HG02642 (cell line): Measurements from ENCODE around the gene KCNMA1.
"Not testable (repeated sequence)": the region's sequence is repeated elsewhere in the genome, so short reads cannot be mapped to it uniquely, and the experiment has no call there.

Source experiments
- ATAC-seq: cut with Tn5 transposase; IDR thresholded peaks from one replicate; pipeline ENCODE4 v1.9.1; 2021; ENCODE audit warnings: mild to moderate bottlenecking; ENCODE audit not compliant: unreplicated experiment, poor library complexity

KCNMA1 gene

GRCh38 chr10:77363210-77363609 lies 274.4 kb downstream of the KCNMA1 start:
- no peak for ATAC-seq

DNA sequence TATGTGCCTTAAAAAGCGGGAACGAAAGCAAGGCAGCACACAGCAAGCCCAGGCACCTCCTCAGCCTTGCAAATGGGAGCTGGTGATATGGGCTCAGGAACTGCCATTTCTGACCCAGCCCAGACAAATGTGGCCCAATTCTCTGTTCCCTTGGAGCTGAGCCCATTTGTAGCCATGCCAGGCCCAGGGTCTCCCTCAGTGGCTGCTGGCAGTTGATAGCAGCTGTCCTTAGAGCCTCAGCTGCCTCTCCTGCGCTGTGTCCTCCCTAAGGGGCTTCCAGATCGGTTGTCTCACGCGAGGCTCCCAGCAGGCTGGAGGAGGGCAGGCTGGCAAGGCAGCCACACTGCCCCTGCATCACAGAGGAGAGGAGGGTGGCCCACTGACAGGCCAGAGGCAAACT lies 275.8 kb downstream of the KCNMA1 start:
- no peak for ATAC-seq

DNA sequence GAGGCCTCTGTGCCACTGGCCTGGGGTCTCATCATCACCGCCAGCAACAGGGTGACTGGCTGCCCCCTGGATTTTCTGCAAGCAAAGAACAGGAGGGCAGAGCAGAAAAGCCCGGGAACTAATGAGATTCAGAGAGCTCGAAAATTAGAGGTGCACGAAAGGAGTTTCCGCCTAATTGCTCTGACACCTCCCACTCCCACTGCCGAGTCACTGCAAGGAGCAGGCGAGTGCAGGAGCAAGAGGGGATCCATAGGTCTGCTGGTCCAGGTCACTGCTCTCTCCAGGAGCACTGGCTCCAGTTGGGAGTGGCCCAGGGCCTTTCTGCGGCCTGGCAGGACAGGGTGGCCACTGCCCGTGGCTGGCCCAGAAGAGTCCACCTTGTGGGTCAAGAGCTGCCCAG lies 276.2 kb downstream of the KCNMA1 start:
- no peak for ATAC-seq

GRCh38 chr10:77360835-77361234 lies 276.8 kb downstream of the KCNMA1 start:
- no peak for ATAC-seq

- ATAC-seq, result no peak
Observed at GRCh38 chr10:77359950-77360520, 277.6 kb downstream of the KCNMA1 start.

GRCh38 chr10:77359287-77359691 lies 278.3 kb downstream of the KCNMA1 start:
- ATAC-seq, result no peak

- ATAC-seq, result no peak
Observed at GRCh38 chr10:77358656-77359055, 279.0 kb downstream of the KCNMA1 start.

DNA sequence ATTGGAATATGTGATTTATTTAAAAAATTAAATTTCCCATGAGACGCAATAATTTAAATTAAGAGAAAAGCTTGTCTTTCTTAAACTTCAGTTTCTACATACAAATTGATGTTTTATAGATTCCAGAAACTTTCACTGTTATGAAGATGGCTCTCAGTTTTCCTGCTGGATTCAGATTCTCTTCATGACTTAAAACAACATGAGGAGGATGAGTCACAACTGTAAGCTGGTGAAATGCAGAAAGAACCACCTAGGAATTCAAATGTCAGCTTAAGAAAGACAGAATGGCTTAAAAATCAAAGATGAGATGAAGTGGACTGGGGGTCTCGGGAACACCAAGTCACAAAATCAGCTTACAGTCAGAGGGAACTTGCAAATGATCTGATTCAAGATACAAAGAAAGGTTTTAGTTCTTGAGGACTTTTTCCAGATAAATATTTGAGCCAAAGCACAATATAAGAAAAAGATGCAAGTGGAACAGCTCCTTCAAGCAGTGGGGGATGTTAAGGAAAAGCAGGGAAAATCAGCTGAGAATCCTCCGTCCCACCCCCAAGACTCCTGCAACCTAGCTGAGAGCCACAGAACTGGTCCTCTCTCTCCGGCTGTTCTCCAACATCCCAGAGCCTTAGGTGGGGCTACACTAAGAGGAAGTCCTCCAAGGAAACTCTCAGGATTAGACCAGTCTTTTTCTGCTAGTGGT lies 279.8 kb downstream of the KCNMA1 start:
- ATAC-seq, result no peak

- ATAC-seq, result no peak
Observed at GRCh38 chr10:77357185-77357584, 280.4 kb downstream of the KCNMA1 start.

DNA sequence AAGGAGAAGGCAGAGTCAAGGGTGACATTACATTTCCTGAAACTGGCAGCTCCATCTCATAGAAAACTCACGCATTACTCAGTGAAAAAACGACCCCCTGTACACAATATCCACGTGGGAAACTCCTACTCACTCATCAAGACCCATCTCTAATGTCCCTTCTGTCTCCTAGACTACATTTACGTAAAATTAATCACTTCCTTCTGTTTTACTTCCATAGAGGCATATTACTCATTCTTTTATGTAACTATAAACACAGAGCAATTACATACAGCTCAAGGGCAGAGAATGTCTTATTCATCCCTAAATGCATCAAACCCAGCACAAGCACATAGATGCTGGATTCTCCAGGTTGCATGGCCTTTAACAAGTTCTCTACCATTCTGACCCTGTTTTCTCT lies 281.8 kb downstream of the KCNMA1 start:
- no peak for ATAC-seq

DNA sequence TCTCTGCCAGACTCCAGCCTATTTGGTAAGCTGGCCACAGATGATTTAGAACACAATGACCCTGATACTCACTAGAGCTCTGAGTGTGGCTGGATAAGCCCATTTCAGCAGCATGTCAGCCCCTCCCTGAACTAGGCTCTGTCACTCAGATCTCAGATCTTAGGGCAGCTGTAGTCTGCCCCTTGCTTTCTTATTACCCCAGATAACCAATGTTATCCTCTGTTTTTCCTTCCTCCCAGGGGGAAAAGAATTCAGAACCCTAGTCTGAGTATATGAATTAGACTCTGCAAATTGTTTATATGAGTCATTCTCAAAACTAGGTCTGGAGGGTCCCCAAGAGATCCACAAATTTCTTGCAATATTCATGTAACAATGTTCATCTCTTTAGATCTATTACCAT lies 286.2 kb downstream of the KCNMA1 start:
- ATAC-seq, result no peak

DNA sequence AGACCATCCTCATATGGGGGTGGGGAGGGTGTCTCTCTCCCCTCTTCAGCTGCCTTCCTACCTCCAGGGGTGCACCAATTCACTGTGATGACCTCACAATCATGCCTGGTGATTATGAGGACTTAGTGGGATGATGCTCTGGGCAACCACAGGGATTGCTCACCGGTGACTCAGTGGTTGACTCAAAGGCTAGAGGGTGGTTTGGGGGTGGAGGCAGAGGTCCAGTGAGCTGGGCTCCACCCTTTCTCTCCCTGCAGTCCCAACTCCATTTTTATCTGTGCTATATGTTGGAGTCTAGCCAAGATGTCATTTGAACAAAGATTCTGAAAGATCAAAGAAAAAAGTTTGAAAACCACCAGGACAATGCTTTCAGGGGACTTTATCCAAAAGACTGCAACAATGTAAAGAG lies 286.9 kb downstream of the KCNMA1 start:
- no peak for ATAC-seq

- ATAC-seq, result no peak
Observed at GRCh38 chr10:77350134-77350533, 287.5 kb downstream of the KCNMA1 start.

- no peak for ATAC-seq
Observed at GRCh38 chr10:77349226-77349625, 288.4 kb downstream of the KCNMA1 start.

DNA sequence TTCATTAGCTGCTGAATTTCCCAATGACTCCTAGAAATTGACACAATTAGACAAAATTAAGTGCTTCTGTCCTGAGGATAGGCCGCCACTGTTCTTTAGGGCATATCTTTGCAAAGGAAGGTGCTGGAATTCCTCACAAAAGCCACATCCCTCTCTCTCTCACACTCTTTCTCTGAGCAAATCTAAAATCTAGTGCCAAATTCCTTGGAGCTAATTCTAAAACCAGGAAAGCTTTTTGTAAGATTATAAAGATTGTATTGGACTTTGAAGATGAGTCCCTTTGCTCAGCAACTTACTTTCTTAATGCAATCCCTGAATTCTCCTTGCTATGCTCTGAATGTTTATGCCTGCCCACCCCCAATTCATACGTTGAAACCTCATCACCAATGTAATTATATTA lies 288.9 kb downstream of the KCNMA1 start:
- no peak for ATAC-seq

GRCh38 chr10:77348082-77348481 lies 289.5 kb downstream of the KCNMA1 start:
- ATAC-seq, result no peak

GRCh38 chr10:77347052-77347451 lies 290.6 kb downstream of the KCNMA1 start:
- no peak for ATAC-seq

- no peak for ATAC-seq
Observed at GRCh38 chr10:77341055-77341454, 296.6 kb downstream of the KCNMA1 start.

- not testable (repeated sequence) for ATAC-seq
Observed at GRCh38 chr10:77339872-77340271, 297.7 kb downstream of the KCNMA1 start.

- no peak for ATAC-seq
Observed at GRCh38 chr10:77339166-77339565, 298.4 kb downstream of the KCNMA1 start.

GRCh38 chr10:77338143-77338542 lies 299.5 kb downstream of the KCNMA1 start:
- ATAC-seq, result no peak

DNA sequence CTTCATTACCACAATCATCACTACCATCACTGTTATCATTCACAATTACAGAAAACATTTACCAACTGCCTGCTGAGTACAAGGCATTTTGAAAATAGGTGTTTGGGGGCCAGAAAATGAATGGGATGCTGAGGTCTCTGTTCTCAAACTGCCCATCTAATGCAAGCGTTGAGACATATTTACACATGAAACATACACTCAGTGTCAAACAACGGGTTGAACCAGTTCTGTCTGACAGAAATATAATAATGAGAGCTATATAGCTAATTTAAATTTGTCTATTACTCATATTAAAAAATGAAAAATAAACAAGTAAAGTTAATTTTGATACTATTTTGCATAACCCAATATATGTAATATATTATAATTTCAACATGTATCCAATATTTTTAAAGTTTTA lies 303.1 kb downstream of the KCNMA1 start:
- ATAC-seq, result no peak
